ENCODE results near the gene MPC1L. TPM values are rescaled to one million over a fixed set of nuclear protein-coding genes. Genes with fewer than 3 reads are reported as not detected.

MPC1L gene
- total RNA-seq, 3 donors from 2014 or later, result not detected

DNA sequence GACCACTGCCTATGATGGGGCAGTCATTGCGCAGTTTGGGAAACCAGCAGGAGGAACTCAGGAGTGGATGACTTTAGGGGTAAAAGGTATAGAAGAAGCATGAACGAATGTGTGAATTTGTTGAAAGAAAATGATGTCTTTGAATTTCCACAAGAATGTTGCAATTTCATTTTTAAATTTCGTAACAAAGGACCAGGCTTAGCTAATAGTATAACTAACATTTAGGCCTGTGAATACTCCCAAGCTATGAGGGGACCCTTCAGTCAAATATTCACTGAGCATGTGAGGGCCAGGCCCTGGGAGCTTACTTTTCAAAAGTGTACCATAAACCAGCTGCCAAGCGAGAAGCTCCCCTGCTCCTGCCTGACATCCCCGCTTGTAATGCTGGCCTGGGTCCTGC is 5.3 kb downstream of the MPC1L start:
- no peak overlapping the region for H3K27ac ChIP-seq
- no peaks in the 10 kb centered on the region for H3K4me1 ChIP-seq
- TF ChIP-seq POLR2AphosphoS5 (IDR thresholded peaks at IDR 0.05), result no peak
- TF ChIP-seq, protein P1, sequence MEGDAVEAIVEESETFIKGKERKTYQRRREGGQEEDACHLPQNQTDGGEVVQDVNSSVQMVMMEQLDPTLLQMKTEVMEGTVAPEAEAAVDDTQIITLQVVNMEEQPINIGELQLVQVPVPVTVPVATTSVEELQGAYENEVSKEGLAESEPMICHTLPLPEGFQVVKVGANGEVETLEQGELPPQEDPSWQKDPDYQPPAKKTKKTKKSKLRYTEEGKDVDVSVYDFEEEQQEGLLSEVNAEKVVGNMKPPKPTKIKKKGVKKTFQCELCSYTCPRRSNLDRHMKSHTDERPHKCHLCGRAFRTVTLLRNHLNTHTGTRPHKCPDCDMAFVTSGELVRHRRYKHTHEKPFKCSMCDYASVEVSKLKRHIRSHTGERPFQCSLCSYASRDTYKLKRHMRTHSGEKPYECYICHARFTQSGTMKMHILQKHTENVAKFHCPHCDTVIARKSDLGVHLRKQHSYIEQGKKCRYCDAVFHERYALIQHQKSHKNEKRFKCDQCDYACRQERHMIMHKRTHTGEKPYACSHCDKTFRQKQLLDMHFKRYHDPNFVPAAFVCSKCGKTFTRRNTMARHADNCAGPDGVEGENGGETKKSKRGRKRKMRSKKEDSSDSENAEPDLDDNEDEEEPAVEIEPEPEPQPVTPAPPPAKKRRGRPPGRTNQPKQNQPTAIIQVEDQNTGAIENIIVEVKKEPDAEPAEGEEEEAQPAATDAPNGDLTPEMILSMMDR (IDR thresholded peaks at IDR 0.05), result no peak
- no peak for TF ChIP-seq POLR2A (IDR thresholded peaks at IDR 0.05)
- H3K9me3 ChIP-seq, result peaks cover 0 to 3% of the 10 kb centered on the region in 2 donors
- no peak for DNase-seq (ENCODE audit: low spot score in 2 of 2)
- no peak overlapping the region for H3K4me3 ChIP-seq
- peaks cover 0 to 53% of the 10 kb centered on the region in 2 donors for H3K27me3 ChIP-seq
- intact Hi-C loops (cut with DNase I; ENCODE audit: low total_unique reads), result no loop called here
- H3K36me3 ChIP-seq, result peaks cover 4% of the 10 kb centered on the region

DNA sequence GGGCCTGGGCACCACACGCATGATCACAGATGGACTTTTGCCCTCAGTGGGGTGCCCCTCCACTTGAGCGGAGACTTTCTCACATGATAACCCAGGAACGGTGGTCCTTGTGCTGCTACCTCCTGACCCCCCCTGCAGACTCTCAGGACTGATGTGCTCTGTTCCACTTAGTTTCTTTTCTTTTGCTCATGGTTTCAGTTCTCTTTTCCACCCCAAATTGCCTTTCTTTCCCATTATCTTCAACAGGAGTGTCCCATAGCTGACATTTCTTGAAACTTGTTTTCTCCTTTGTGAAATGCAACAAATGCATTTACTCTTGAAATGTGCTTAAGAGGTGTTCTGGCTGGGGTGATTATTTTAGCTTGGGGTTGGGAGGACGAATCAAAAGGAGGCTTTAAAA is 9.0 kb downstream of the MPC1L start:
- no peak for DNase-seq (ENCODE audit: low spot score in 2 of 2)
- H3K4me3 ChIP-seq, result no peak overlapping the region

DNA sequence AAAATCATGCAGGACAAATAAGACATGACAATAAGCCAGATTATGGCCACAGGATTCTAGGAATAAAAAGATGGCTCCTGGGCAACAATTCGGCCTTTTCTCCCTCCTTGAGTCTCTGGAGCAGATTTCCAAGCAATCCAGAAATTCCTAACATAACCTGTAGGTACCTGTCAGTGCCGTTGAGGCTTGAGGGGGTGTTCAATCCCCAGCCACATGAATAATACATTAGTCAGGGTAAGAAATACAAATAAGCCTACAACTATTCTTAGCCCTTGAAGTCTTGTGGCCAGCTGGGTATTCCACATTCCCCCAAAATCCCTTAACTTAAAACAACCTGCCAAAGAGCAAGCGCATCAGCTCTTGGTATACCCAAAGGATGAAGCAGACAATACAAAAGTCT is 14.5 kb downstream of the MPC1L start:
- TF ChIP-seq POLR2AphosphoS5 (IDR thresholded peaks at IDR 0.05) (no peak), POLR2A (IDR thresholded peaks at IDR 0.05) (no peak)
- TF ChIP-seq, protein P1 (IDR thresholded peaks at IDR 0.05), result no peak
- intact Hi-C loops (cut with DNase I; ENCODE audit: low total_unique reads), result no loop called here
- H3K4me1 ChIP-seq, result no peaks in the 10 kb centered on the region
- H3K9me3 ChIP-seq, result no peaks in the 10 kb centered on the region
- peaks cover 0 to 64% of the 10 kb centered on the region in 2 donors for H3K27me3 ChIP-seq
- no peak overlapping the region for H3K4me3 ChIP-seq
- H3K27ac ChIP-seq, result no peak overlapping the region
- no peak for DNase-seq (ENCODE audit: low spot score in 2 of 2)
- H3K36me3 ChIP-seq, result peaks cover 6% of the 10 kb centered on the region

More for the DNA sequence above, 9.0 kb downstream of the MPC1L start:
- intact Hi-C loops (cut with DNase I; ENCODE audit: low total_unique reads), result no loop called here
- Histone ChIP-seq H3K36me3 (peaks cover 11% of the 10 kb centered on the region), H3K27ac (no peak overlapping the region), H3K9me3 (no peaks in the 10 kb centered on the region), H3K27me3 (peaks cover 0 to 52% of the 10 kb centered on the region in 2 donors), H3K4me1 (no peaks in the 10 kb centered on the region)
- no peak for TF ChIP-seq POLR2AphosphoS5 (IDR thresholded peaks at IDR 0.05)
- TF ChIP-seq, protein P1 (IDR thresholded peaks at IDR 0.05), result no peak

DNA sequence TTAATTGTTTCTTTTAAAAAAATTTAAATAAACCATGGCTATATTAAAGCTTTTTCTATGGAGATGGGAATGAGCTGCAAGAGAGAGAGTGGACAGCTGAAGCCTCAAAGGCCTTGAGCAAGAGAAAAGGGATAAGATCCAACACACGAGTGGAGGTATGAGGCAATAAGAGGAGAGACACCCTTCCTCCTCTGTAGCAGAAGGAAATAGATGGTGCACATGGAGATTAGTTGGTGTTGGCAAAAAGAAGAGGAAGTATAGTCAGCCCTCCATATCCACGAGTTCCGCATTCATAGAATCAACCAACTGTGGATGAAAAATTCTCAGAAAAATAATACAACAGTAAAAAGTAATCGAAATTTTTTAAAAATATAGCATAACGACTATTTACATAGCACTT is 20.9 kb downstream of the MPC1L start:
- Histone ChIP-seq H3K36me3 (no peaks in the 10 kb centered on the region), H3K4me1 (peaks cover 0 to 4% of the 10 kb centered on the region in 2 donors), H3K27ac (peak overlapping the region; percentile 53 to 66), H3K4me3 (peak overlapping the region; percentile 23 to 53 (median 40)), H3K9me3 (no peaks in the 10 kb centered on the region), H3K27me3 (peaks cover 0 to 28% of the 10 kb centered on the region in 2 donors)
- DNase-seq (ENCODE audit: low spot score in 2 of 2), result no peak
- intact Hi-C loops (cut with DNase I; ENCODE audit: low total_unique reads), result no loop called here
- TF ChIP-seq POLR2AphosphoS5 (IDR thresholded peaks at IDR 0.05) (no peak), POLR2A (IDR thresholded peaks at IDR 0.05) (no peak)
- TF ChIP-seq, protein P1 (IDR thresholded peaks at IDR 0.05), result no peak

DNA sequence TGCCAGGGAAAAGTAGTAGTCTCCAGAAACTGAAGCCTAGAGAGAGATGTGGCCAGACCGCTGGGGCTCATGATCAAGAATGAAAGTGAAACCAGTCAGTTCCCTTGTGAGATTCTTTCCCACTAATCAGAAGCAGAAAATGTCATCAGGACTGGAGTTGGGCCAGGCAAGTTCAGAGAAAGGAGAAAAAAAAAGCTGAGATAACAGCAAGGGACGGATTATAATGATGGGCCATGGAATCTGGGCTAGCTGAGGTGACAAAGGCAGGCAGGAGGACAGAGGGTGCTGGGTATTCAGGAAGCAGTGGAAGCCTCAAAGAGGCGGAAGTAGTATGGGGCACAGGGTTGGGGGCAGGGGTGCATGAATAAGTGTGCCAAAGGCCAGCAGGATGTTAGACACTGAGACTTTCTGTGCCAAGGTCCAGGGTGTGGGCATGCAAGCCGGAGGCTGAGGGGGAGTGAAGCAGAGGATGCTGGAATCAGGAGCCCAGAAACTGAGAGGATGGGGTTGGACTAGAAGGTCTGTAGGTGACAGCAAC is 21.7 kb downstream of the MPC1L start:
- intact Hi-C loops (cut with DNase I; ENCODE audit: low total_unique reads), result loop anchor here (5.0 kb wide), 1 partner anchor 223 kb away; no protein-coding TSS in a partner anchor
- peak in 1 of 2 donors; percentile 26 for DNase-seq (ENCODE audit: low spot score in 2 of 2)

More for the DNA sequence above, 21.7 kb downstream of the MPC1L start:
- TF ChIP-seq POLR2A (IDR thresholded peaks at IDR 0.05) (no peak), POLR2AphosphoS5 (IDR thresholded peaks at IDR 0.05) (peak in 1 of 3 donors; percentile 15)
- TF ChIP-seq, protein P1 (IDR thresholded peaks at IDR 0.05), result no peak
- peaks cover 0 to 21% of the 10 kb centered on the region in 2 donors for H3K27me3 ChIP-seq
- H3K36me3 ChIP-seq, result no peaks in the 10 kb centered on the region
- H3K9me3 ChIP-seq, result no peaks in the 10 kb centered on the region
- peaks cover 0 to 4% of the 10 kb centered on the region in 2 donors for H3K4me1 ChIP-seq
- H3K27ac ChIP-seq, result peak overlapping the region; percentile 53 to 66
- H3K4me3 ChIP-seq, result peak overlapping the region; percentile 23 to 53 (median 40)

All from breast epithelium (tissue), 4 donors.